HCT116 (cell line): Measurements from ENCODE around the gene ARSI. TPM values are rescaled to one million over a fixed set of nuclear protein-coding genes. Genes with fewer than 3 reads are reported as not detected.

ENCODE experiments used
- ATAC-seq: fragments of 200-7000 bp; cut with Tn5 transposase; 2 replicates; pipeline ENCODE4 v1.9.1; 2020; ENCODE audit warnings: mild to moderate bottlenecking, moderate library complexity
- BruUV-seq: library from RNA; stranded (reverse); fragments of 400-500 nt; replicated peaks from 2 replicates; lab custom pipeline; 2021; lab: Mats Ljungman, UMichigan
- CTCF ChIA-PET: fragments of 300-600 bp; sonication (Branson Sonifier 250); formaldehyde crosslinking; loops from one replicate; lab custom pipeline; 2021; ENCODE audit warnings: antibody characterized with exemption; lab: Charles Lee
- POLR2A ChIA-PET: fragments of 300-600, 350-600 bp; sonication (Branson Sonifier 250); formaldehyde crosslinking; loops from one replicate; lab custom pipeline; 2021; ENCODE audit warnings: antibody characterized with exemption; lab: Charles Lee
- RAD21 ChIA-PET, 2 experiments: fragments of 300-600 bp; sonication (Branson Sonifier 250); formaldehyde crosslinking; loops; one replicate each; lab custom pipeline; 2023; ENCODE audit warnings: low total read pairs in 2 of 2; ENCODE audit not compliant: uncharacterized antibody in 2 of 2, unreplicated experiment in 2 of 2, low non-redundant PET in 1 of 2; lab: Charles Lee
- DNase-seq: peaks from one replicate; pipeline ENCODE4 v3.0.0-alpha.2; 2010; ENCODE audit warnings: low read depth, low spot score
- H2AFZ ChIP-seq: fragments of 200-600 bp; shearing (Covaris generic), sonication (generic); 2 replicates; pipeline ENCODE4 v1.6.1; 2017; ENCODE audit warnings: low read depth, mixed run types, mixed read lengths, antibody characterized with exemption, low read length; ENCODE audit not compliant: poor library complexity, severe bottlenecking
- H3K27ac ChIP-seq: 2 replicates; pipeline ENCODE4 v1.5.1; 2012; ENCODE audit warnings: low read depth, low read length
- H3K27me3 ChIP-seq: fragments of 200-600 bp; sonication (generic); 2 replicates; pipeline ENCODE4 v1.6.1; 2016; ENCODE audit warnings: mixed run types, low read length, mixed read lengths; ENCODE audit not compliant: insufficient read depth
- H3K36me3 ChIP-seq, 2 experiments: fragments of 200-500 bp in 1 of 2; fragments of 200-600 bp in 1 of 2; sonication (Bioruptor generic) in 1 of 2; sonication (generic) in 1 of 2; 2 replicates each; pipeline versions ENCODE4 v1.5.1 to v1.6.1; 2014 to 2016; ENCODE audit warnings: low read length in 2 of 2, inconsistent platforms in 1 of 2, mixed read lengths in 1 of 2, mixed run types in 1 of 2; ENCODE audit not compliant: insufficient read depth in 2 of 2, control insufficient read depth in 1 of 2
- H3K4me1 ChIP-seq, 2 experiments: fragments of 200-600 bp in 1 of 2; sonication (generic) in 1 of 2; 2 replicates each; pipeline versions ENCODE4 v1.5.1 to v1.6.1; 2012 to 2017; ENCODE audit warnings: low read length in 2 of 2, inconsistent platforms in 1 of 2, mild to moderate bottlenecking in 1 of 2, mixed read lengths in 1 of 2, mixed run types in 1 of 2, moderate library complexity in 1 of 2; ENCODE audit not compliant: insufficient read depth in 2 of 2, control insufficient read depth in 1 of 2
- H3K4me2 ChIP-seq: fragments of 200-600 bp; sonication (generic); 2 replicates; pipeline ENCODE4 v1.6.1; 2017; ENCODE audit warnings: mixed run types, low read length, mixed read lengths
- H3K4me3 ChIP-seq, 2 experiments: fragments of 200-600 bp in 1 of 2; sonication (generic) in 1 of 2; replicated peaks in 1 of 2; 2 replicates each; pipeline ENCODE4 v1.5.1; 2011 to 2016; ENCODE audit warnings: low read length in 2 of 2, control low read depth in 1 of 2, low read depth in 1 of 2, mild to moderate bottlenecking in 1 of 2, mixed read lengths in 1 of 2, mixed run types in 1 of 2
- H3K79me2 ChIP-seq: fragments of 200-600 bp; sonication (generic); 2 replicates; pipeline ENCODE4 v1.6.1; 2017; ENCODE audit warnings: mild to moderate bottlenecking, mixed run types, low read length, moderate library complexity, mixed read lengths; ENCODE audit not compliant: insufficient read depth
- H3K9ac ChIP-seq: fragments of 200-600 bp; sonication (generic); 2 replicates; pipeline ENCODE4 v1.6.1; 2016; ENCODE audit warnings: low read length, mixed read lengths
- H3K9me2 ChIP-seq: fragments of 200-600 bp; sonication (generic), shearing (Covaris generic); 2 replicates; pipeline ENCODE4 v1.6.1; 2017; ENCODE audit warnings: mixed run types, mild to moderate bottlenecking, moderate library complexity; ENCODE audit not compliant: insufficient read depth
- H3K9me3 ChIP-seq, 2 experiments: fragments of 200-500 bp in 1 of 2; fragments of 200-600 bp in 1 of 2; sonication (Bioruptor generic) in 1 of 2; sonication (generic) in 1 of 2; 2 replicates each; pipeline ENCODE4 v1.6.1; 2014 to 2017; ENCODE audit warnings: low read length in 2 of 2, mixed read lengths in 2 of 2, inconsistent platforms in 1 of 2, low read depth in 1 of 2, mild to moderate bottlenecking in 1 of 2, mixed run types in 1 of 2, moderate library complexity in 1 of 2; ENCODE audit not compliant: control insufficient read depth in 1 of 2, insufficient read depth in 1 of 2
- H4K20me1 ChIP-seq: fragments of 200-600 bp; sonication (generic), shearing (Covaris generic); 2 replicates; pipeline ENCODE4 v1.6.1; 2017; ENCODE audit warnings: mixed run types, mild to moderate bottlenecking, moderate library complexity; ENCODE audit not compliant: insufficient read depth
- ATF3 ChIP-seq: IDR thresholded peaks from 2 replicates; pipeline ENCODE4 v1.6.1; 2012
- CBX3 ChIP-seq: IDR thresholded peaks from 2 replicates; pipeline ENCODE4 v1.6.1; 2012; ENCODE audit warnings: low read depth
- CTCF ChIP-seq, 3 experiments: fragments of 200-600 bp in 1 of 3; sonication (generic) in 1 of 3; IDR thresholded peaks in 2 of 3; conservative IDR thresholded peaks in 1 of 3; 2 replicates each; pipeline ENCODE4 v1.5.1; 2012 to 2017; ENCODE audit warnings: low read depth in 2 of 3, low read length in 2 of 3, antibody characterized with exemption in 1 of 3, borderline replicate concordance in 1 of 3, control low read depth in 1 of 3, mild to moderate bottlenecking in 1 of 3, mixed read lengths in 1 of 3, mixed run types in 1 of 3, moderate library complexity in 1 of 3; ENCODE audit not compliant: insufficient read depth in 1 of 3
- EGR1 ChIP-seq: IDR thresholded peaks from 2 replicates; pipeline ENCODE4 v1.6.1; 2012; ENCODE audit warnings: low read depth
- ELF1 ChIP-seq: IDR thresholded peaks from 2 replicates; pipeline ENCODE4 v1.6.1; 2012; ENCODE audit warnings: low read depth, borderline replicate concordance
- FOSL1 ChIP-seq: IDR thresholded peaks from 2 replicates; pipeline ENCODE4 v1.6.1; 2012; ENCODE audit warnings: low read depth
- JUND ChIP-seq: IDR thresholded peaks from 2 replicates; pipeline ENCODE4 v1.6.1; 2012
- POLR2A ChIP-seq: IDR thresholded peaks from 2 replicates; pipeline ENCODE4 v1.7.0; 2011; ENCODE audit warnings: borderline replicate concordance; ENCODE audit not compliant: insufficient read depth, insufficient read length; ENCODE audit errors: extremely low read depth
- POLR2AphosphoS5 ChIP-seq: IDR thresholded peaks from 2 replicates; pipeline ENCODE4 v1.6.1; 2011; ENCODE audit warnings: mild to moderate bottlenecking, low read depth, low read length, moderate library complexity
- RAD21 ChIP-seq: IDR thresholded peaks from 2 replicates; pipeline ENCODE4 v1.6.1; 2012; ENCODE audit warnings: low read depth, mild to moderate bottlenecking
- SIN3A ChIP-seq: IDR thresholded peaks from 2 replicates; pipeline ENCODE4 v1.6.1; 2012; ENCODE audit warnings: low read depth
- SRF ChIP-seq: IDR thresholded peaks from 2 replicates; pipeline ENCODE4 v1.6.1; 2012; ENCODE audit warnings: low read depth
- intact Hi-C: fragments of 100-400 bp; cut with micrococcal nuclease; formaldehyde crosslinking; loops from 2 replicates; pipeline ENCODE4 v1.10.0; 2022
- total RNA-seq: library from RNA; stranded (reverse); gene quantifications from one replicate; pipeline ENCODE4 v1.2.1, GENCODE V29; 2021; ENCODE audit not compliant: unreplicated experiment
- TF ChIP-seq, protein P1 (sequence below): IDR thresholded peaks from 2 replicates; pipeline ENCODE4 v1.6.1; 2012
- TF ChIP-seq, protein P2 (sequence below): IDR thresholded peaks from 2 replicates; pipeline ENCODE4 v1.6.1; 2011; ENCODE audit warnings: mild to moderate bottlenecking, low read length, moderate library complexity; ENCODE audit not compliant: insufficient replicate concordance; ENCODE audit errors: extremely low read depth

ARSI gene
- total RNA-seq, 1 experiment from 2014 or later: 0.07 TPM

DNA sequence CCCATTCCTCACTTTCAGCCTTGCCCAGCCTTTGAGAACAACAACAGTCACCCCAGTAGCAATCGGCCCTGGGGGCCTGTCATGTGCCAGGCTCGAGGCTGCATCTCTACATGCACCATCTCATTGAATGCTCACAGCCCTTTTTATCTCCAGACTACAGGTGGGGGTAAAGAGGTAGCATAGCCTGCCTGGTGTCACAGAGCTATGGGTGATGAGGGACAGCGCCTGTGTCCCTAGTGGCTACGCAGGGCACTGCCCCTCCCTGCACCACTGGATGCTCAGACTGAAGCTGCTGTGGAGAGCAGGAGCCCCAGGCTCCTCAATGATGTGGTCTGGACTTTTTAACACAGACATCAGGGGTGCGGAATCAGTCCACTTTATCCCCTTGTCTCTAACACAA, 15.9 kb downstream of the ARSI start:
- intact Hi-C loops: no loop called here
- TF ChIP-seq RAD21 (peak; percentile 66), FOSL1 (no peak), ELF1 (no peak), SRF (no peak), SIN3A (no peak), POLR2A (no peak), CTCF (IDR thresholded peaks at IDR 0.05 in 2 of 3, conservative IDR thresholded peaks at IDR 0.05 in 1 of 3; ENCODE audit: borderline replicate concordance in 1 of 3, insufficient read depth in 1 of 3, low read depth in 2 of 3, low read length in 2 of 3) (peak; percentile 75 to 85 (median 83); a peak in 5 of 6 replicates), CBX3 (no peak), ATF3 (no peak), JUND (no peak), EGR1 (no peak), POLR2AphosphoS5 (no peak)
- TF ChIP-seq, protein P1, sequence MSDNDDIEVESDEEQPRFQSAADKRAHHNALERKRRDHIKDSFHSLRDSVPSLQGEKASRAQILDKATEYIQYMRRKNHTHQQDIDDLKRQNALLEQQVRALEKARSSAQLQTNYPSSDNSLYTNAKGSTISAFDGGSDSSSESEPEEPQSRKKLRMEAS: no peak
- TF ChIP-seq, protein P2, sequence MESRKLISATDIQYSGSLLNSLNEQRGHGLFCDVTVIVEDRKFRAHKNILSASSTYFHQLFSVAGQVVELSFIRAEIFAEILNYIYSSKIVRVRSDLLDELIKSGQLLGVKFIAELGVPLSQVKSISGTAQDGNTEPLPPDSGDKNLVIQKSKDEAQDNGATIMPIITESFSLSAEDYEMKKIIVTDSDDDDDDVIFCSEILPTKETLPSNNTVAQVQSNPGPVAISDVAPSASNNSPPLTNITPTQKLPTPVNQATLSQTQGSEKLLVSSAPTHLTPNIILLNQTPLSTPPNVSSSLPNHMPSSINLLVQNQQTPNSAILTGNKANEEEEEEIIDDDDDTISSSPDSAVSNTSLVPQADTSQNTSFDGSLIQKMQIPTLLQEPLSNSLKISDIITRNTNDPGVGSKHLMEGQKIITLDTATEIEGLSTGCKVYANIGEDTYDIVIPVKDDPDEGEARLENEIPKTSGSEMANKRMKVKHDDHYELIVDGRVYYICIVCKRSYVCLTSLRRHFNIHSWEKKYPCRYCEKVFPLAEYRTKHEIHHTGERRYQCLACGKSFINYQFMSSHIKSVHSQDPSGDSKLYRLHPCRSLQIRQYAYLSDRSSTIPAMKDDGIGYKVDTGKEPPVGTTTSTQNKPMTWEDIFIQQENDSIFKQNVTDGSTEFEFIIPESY: no peak
- RAD21 ChIA-PET: no interaction called here

More for the DNA sequence above, 15.9 kb downstream of the ARSI start:
- H2AFZ ChIP-seq: no peak overlapping the region
- ChIA-PET POLR2A (no interaction called here), CTCF (interaction anchor here (0.8 kb wide), 2 partner anchors 12 to 24 kb away, joined by 3 to 4 read pairs; no protein-coding TSS in a partner anchor)
- H3K9me2 ChIP-seq: no peaks in the 10 kb centered on the region
- H3K9ac ChIP-seq: no peak overlapping the region
- peak; percentile 35 for DNase-seq
- H3K9me3 ChIP-seq: no peaks in the 10 kb centered on the region
- H3K79me2 ChIP-seq: no peaks in the 10 kb centered on the region
- peaks cover 3% of the 10 kb centered on the region; the same call in 1 of the 2 replicates for H3K27me3 ChIP-seq
- H4K20me1 ChIP-seq: no peaks in the 10 kb centered on the region
- BruUV-seq: no TSS peak
- no peaks in the 10 kb centered on the region for H3K4me1 ChIP-seq
- no peak overlapping the region for H3K27ac ChIP-seq
- no peak overlapping the region for H3K4me2 ChIP-seq
- no peaks in the 10 kb centered on the region for H3K36me3 ChIP-seq
- peak; percentile 99 for ATAC-seq
- no peak overlapping the region for H3K4me3 ChIP-seq
